GM23248 (cell line): ENCODE measurements around the gene FRMD5. TPM values are rescaled to one million over a fixed set of nuclear protein-coding genes. Genes with fewer than 3 reads are reported as not detected.

Experiments used
- DNase-seq: peaks from one replicate; pipeline ENCODE4 v3.0.0-alpha.2; 2015
- H2AFZ ChIP-seq: fragments of 200-600 bp; sonication (generic); 2 replicates; pipeline ENCODE4 v1.6.1; 2016; ENCODE audit warnings: antibody characterized with exemption
- H3F3A ChIP-seq: fragments of 200-600 bp; sonication (generic); 2 replicates; pipeline ENCODE4 v1.6.1; 2016; ENCODE audit warnings: mild to moderate bottlenecking, antibody characterized with exemption, mixed run types; ENCODE audit not compliant: insufficient read depth
- H3K27ac ChIP-seq: fragments of 200-600 bp; sonication (generic); 2 replicates; pipeline ENCODE4 v1.5.1; 2016; ENCODE audit warnings: mild to moderate bottlenecking
- H3K27me3 ChIP-seq: fragments of 200-600 bp; sonication (generic); replicated peaks from 2 replicates; pipeline ENCODE4 v1.6.1; 2016; ENCODE audit warnings: mild to moderate bottlenecking; ENCODE audit not compliant: insufficient read depth
- H3K36me3 ChIP-seq: fragments of 200-600 bp; sonication (generic); 2 replicates; pipeline ENCODE4 v1.6.1; 2016; ENCODE audit warnings: low read depth, mild to moderate bottlenecking
- H3K4me1 ChIP-seq: fragments of 200-600 bp; sonication (generic); 2 replicates; pipeline ENCODE4 v1.6.1; 2016; ENCODE audit warnings: mild to moderate bottlenecking; ENCODE audit not compliant: insufficient read depth
- H3K4me2 ChIP-seq: fragments of 200-600 bp; sonication (generic); one replicate; pipeline ENCODE4 v1.6.1; 2016; ENCODE audit warnings: mild to moderate bottlenecking; ENCODE audit not compliant: unreplicated experiment
- H3K4me3 ChIP-seq: fragments of 200-600 bp; sonication (generic); 2 replicates; pipeline ENCODE4 v1.5.1; 2016; ENCODE audit warnings: mild to moderate bottlenecking
- H3K79me2 ChIP-seq: fragments of 200-600 bp; sonication (generic); 2 replicates; pipeline ENCODE4 v1.6.1; 2016; ENCODE audit warnings: mild to moderate bottlenecking; ENCODE audit not compliant: insufficient read depth
- H3K9ac ChIP-seq: fragments of 200-600 bp; sonication (generic); 2 replicates; pipeline ENCODE4 v1.6.1; 2016; ENCODE audit warnings: mild to moderate bottlenecking
- H3K9me2 ChIP-seq: fragments of 200-600 bp; sonication (generic); 2 replicates; pipeline ENCODE4 v1.6.1; 2016; ENCODE audit warnings: mixed run types, mild to moderate bottlenecking, moderate library complexity; ENCODE audit not compliant: insufficient read depth
- H3K9me3 ChIP-seq: fragments of 200-600 bp; sonication (generic); one replicate; pipeline ENCODE4 v1.6.1; 2017; ENCODE audit warnings: low read depth
- H4K20me1 ChIP-seq: fragments of 200-600 bp; sonication (generic); 2 replicates; pipeline ENCODE4 v1.6.0; 2016; ENCODE audit not compliant: insufficient read depth
- EZH2 ChIP-seq: fragments of 200-600 bp; sonication (generic); IDR thresholded peaks from 2 replicates; pipeline ENCODE4 v1.6.1; 2018; ENCODE audit warnings: antibody characterized with exemption, mild to moderate bottlenecking; ENCODE audit not compliant: insufficient read depth, poor library complexity, severe bottlenecking
- EZH2phosphoT487 ChIP-seq: fragments of 200-600 bp; sonication (generic); IDR thresholded peaks from 2 replicates; pipeline ENCODE4 v1.6.1; 2018; ENCODE audit warnings: antibody characterized with exemption, moderate library complexity, mild to moderate bottlenecking, low read depth; ENCODE audit not compliant: insufficient read depth
- WGBS, 2 experiments: methylation state at CpG; one replicate each; pipeline ENCODE4 v1.1.6; 2015 to 2017; ENCODE audit warnings: low lambda C conversion rate in 2 of 2, low coverage in 1 of 2; ENCODE audit errors: missing lambda C conversion rate in 2 of 2; 5-methylcytosine and 5-hydroxymethylcytosine counted together
- in situ Hi-C: fragments of 300-500 bp; cut with MboI; formaldehyde crosslinking; loops from 2 replicates; pipeline ENCODE4 v1.15.0; 2020
- polyA plus RNA-seq: library from polyadenylated mRNA; unstranded; fragments of >200 nt; fragmentation: Nextera tagmentation; extraction: Ambion mirVana; gene quantifications from 2 replicates; pipeline ENCODE4 v1.2.1, GENCODE V29; 2016
- total RNA-seq: library from RNA; depleted of rRNA; stranded (reverse); fragments of >200 nt; shearing (Covaris generic); gene quantifications from 2 replicates; pipeline ENCODE4 v1.2.3, GENCODE V29; 2014

The FRMD5 gene
- total and polyA plus RNA-seq, 2 experiments from 2014 or later = 0.65 to 2.9 TPM

DNA sequence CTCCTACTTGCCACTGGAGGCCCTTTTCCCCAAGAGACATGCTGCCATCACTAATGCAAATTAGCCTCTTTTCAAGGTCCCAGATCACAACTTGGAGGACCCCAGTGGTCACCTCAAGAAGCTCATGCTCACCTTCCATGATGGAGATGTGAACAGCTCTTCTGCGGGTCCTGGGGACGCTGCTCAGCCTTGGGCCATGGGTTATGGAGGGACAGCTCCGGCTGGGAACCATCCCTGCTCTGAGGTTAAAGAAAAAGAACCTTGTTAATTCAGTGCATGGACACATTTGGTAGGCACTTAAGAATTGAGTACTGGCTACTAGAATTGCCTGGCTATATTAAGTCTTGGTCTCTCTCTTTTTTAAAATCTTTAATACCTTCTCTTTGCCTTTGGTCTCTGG is 311.5 kb downstream of the FRMD5 start:
- H3K27me3 ChIP-seq = no peaks in the 10 kb centered on the region
- no peak overlapping the region for H3K9ac ChIP-seq
- 96 to 98% methylated on average over 3 of the region's 3 CpGs for whole genome bisulfite sequencing, 2 experiments
- no peak for DNase-seq
- H3K36me3 ChIP-seq = no peaks in the 10 kb centered on the region
- TF ChIP-seq EZH2 = no peak
- TF ChIP-seq EZH2phosphoT487 = no peak
- H4K20me1 ChIP-seq = no peaks in the 10 kb centered on the region
- H3K27ac ChIP-seq = no peak overlapping the region
- H3K9me2 ChIP-seq = no peaks in the 10 kb centered on the region
- H3K4me1 ChIP-seq = no peaks in the 10 kb centered on the region
- in situ Hi-C loops = loop anchor here (25.0 kb wide), 1 partner anchor 604 kb away; no protein-coding TSS in a partner anchor
- H2AFZ ChIP-seq = no peak overlapping the region
- H3K79me2 ChIP-seq = no peaks in the 10 kb centered on the region
- H3F3A ChIP-seq = no peaks in the 10 kb centered on the region
- no peak overlapping the region for H3K4me2 ChIP-seq
- H3K9me3 ChIP-seq = no peaks in the 10 kb centered on the region
- no peak overlapping the region for H3K4me3 ChIP-seq

DNA sequence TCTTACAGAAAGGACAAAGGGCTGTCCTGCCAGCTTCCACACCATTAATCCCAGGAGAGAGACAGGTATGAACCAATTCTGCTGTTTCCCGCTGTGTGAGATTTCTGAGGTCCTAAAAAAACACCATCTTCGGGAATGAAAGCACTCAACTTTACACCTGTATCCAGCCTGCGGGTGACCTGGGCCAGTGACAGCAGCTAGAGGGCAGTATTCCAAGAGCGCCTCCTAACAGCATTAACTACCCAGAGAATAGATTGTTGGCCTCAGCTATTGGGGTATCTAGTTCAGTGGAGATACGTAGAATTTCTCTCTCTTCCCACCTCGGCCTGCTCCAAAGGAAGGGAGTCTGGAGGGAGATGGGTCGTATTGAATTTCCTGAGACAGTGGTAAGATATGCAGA is 313.1 kb downstream of the FRMD5 start:
- Histone ChIP-seq H3K4me2 (no peak overlapping the region), H3K9me3 (no peaks in the 10 kb centered on the region), H4K20me1 (no peaks in the 10 kb centered on the region), H3K4me3 (no peak overlapping the region), H3K9me2 (no peaks in the 10 kb centered on the region), H3K9ac (no peak overlapping the region), H3K27ac (no peak overlapping the region), H3K4me1 (no peaks in the 10 kb centered on the region), H3K36me3 (no peaks in the 10 kb centered on the region), H2AFZ (no peak overlapping the region), H3F3A (no peaks in the 10 kb centered on the region), H3K79me2 (no peaks in the 10 kb centered on the region), H3K27me3 (no peaks in the 10 kb centered on the region)
- TF ChIP-seq EZH2 (no peak), EZH2phosphoT487 (no peak)
- in situ Hi-C loops = loop anchor here (25.0 kb wide), 1 partner anchor 605 kb away; no protein-coding TSS in a partner anchor
- 94 to 95% methylated on average over 7 of the region's 7 CpGs for WGBS, 2 experiments
- DNase-seq = peak; percentile 12

DNA sequence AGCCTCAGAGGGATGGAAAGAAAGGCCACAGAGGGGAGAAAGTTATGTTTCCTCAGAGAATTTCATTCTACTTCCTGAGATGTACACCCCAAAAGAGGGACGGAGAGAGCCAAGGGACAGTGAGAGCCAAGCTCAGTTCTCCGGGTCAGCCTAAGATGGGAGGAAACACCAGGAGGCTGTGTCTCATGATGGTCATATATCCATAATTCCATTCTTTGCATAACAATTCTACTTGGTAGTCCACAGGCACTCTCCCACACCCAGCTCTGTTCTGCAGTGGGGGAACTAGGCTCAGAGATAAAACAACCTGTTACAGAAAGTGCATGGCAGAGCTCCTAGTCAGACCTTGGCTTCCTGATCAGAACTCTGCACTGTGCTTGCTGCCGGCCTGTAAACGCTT is 313.8 kb downstream of the FRMD5 start:
- no peaks in the 10 kb centered on the region for H3K4me1 ChIP-seq
- H3K9me3 ChIP-seq = no peaks in the 10 kb centered on the region
- H3K4me2 ChIP-seq = no peak overlapping the region
- in situ Hi-C loops = loop anchor here (25.0 kb wide), 1 partner anchor 606 kb away; no protein-coding TSS in a partner anchor
- H3K27me3 ChIP-seq = no peaks in the 10 kb centered on the region
- no peak overlapping the region for H3K27ac ChIP-seq
- H3K79me2 ChIP-seq = no peaks in the 10 kb centered on the region
- H4K20me1 ChIP-seq = no peaks in the 10 kb centered on the region
- DNase-seq = no peak
- WGBS, 2 experiments = 81 to 82% methylated on average over 4 of the region's 4 CpGs
- H2AFZ ChIP-seq = no peak overlapping the region
- no peak overlapping the region for H3K4me3 ChIP-seq
- no peak overlapping the region for H3K9ac ChIP-seq
- no peaks in the 10 kb centered on the region for H3K9me2 ChIP-seq
- H3K36me3 ChIP-seq = no peaks in the 10 kb centered on the region
- H3F3A ChIP-seq = no peaks in the 10 kb centered on the region
- TF ChIP-seq EZH2phosphoT487 (no peak), EZH2 (no peak)

DNA sequence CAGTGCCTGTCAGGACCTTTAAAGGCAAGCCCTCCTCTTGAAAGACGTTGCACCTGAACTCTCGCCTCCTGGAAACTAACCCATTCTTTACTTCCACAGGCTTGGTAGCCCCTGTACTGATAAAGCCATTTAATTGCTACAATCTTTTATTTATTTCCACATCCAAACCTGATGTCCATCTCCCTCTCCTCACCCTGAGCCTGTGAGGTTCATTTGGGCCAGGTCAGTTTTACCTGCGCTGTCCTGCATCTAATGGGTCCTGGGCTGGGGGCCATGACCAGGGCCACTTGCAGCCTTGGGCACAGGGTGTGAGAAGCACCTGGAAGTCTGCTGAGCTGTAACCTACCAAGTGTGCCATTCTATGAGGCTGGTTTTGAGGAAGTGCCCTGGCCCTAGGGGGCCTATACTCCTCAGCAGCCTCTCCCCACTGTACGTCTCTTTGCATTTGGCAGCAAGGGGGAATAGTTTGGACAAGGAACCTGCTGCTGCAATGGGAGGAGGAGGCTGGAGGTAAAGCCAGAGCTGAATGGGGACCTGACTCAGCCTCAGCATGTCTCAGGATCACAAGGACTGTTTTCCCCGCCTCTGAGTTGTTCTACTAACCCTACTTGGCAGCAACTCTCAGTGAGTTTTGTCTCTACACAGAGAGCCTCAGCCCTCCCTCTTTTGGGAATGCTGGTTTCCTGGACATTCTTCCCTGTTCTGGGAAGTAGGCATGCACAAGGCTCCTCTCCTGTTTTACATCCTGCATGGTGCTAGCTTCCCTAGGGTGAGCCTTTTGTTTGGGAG is 314.5 kb downstream of the FRMD5 start:
- Histone ChIP-seq H3K9ac (no peak overlapping the region), H3K4me3 (no peak overlapping the region), H3K36me3 (no peaks in the 10 kb centered on the region), H2AFZ (no peak overlapping the region), H3K4me2 (no peak overlapping the region), H3K79me2 (no peaks in the 10 kb centered on the region), H3K27ac (no peak overlapping the region), H4K20me1 (no peaks in the 10 kb centered on the region), H3K4me1 (no peaks in the 10 kb centered on the region), H3K9me2 (no peaks in the 10 kb centered on the region), H3K27me3 (no peaks in the 10 kb centered on the region), H3F3A (no peaks in the 10 kb centered on the region), H3K9me3 (no peaks in the 10 kb centered on the region)
- peak; percentile 27 for DNase-seq
- WGBS, 2 experiments = 92 to 94% methylated on average over 5 of the region's 5 CpGs
- TF ChIP-seq EZH2phosphoT487 (no peak), EZH2 (no peak)
- in situ Hi-C loops = loop anchor here (25.0 kb wide), 1 partner anchor 607 kb away; no protein-coding TSS in a partner anchor
